Epidermal melanocyte (primary cell): ENCODE data around the gene PRLHR.
A peak's percentile ranks its signal among the peaks of the same experiment; 100 is the strongest.

Experiments
- DNase-seq: peaks from one replicate; pipeline ENCODE4 v3.0.0; 2011; ENCODE audit warnings: low spot score; ENCODE audit not compliant: insufficient read length

Gene PRLHR

DNA sequence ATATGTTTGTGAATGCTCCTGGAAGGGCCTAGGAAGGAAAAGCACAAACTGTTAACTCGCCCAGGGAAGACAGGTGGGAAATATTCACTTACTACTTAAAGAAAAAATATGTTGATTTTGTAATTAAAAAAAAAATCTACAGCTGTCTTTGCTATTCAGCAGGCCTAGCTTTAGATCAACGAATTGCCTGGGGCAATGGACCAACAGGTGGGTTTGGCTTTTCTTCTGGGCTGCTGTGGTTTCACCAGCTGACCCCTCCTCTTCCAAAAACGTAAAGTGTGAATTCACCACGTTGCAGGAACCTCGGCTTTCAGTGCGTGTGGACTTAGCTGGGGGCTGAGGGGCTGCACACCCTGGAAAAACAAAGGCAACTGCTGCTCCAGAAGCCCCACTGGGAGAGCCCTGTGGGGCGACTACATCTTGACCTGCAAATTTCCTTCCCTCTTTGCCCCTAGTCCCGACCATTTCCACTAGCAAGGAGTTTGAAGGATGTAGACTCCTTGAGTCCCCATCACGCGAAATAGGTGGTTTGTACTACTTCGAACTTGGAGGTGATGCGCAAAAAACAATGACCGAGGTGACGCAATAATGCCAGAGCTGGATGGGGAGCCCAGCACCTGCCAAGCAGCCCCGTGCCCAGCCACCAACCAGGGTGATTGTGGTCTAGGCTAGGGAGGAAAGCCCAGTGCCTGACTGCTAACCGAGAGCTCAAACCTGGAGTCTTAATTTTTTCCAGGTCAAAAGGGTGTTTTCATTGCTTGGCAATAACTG is 7.4 kb downstream of the PRLHR start:
- DNase-seq: no peak

DNA sequence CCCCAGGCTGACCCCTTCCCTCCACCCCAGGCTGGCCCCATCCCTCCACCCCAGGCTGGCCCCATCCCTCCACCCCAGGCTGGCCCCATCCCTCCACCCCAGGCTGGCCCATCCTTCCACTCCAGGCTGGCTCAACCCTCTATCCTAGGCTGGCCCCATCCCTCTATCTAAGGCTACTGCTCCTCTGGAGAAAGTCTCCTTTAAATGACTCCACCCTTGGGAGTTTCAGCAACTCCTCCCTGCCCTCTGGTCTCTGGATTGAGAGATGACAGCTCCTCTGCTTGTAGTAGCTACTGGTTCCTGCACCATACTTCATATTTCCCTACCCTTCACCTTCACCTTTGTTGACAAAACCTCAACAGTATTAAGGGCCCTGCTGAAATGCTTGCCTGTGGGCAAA is 8.5 kb downstream of the PRLHR start:
- DNase-seq: no peak

- DNase-seq: no peak
These were observed 9.7 kb downstream of the PRLHR start for GRCh38 chr10:118585794-118586193.

DNA sequence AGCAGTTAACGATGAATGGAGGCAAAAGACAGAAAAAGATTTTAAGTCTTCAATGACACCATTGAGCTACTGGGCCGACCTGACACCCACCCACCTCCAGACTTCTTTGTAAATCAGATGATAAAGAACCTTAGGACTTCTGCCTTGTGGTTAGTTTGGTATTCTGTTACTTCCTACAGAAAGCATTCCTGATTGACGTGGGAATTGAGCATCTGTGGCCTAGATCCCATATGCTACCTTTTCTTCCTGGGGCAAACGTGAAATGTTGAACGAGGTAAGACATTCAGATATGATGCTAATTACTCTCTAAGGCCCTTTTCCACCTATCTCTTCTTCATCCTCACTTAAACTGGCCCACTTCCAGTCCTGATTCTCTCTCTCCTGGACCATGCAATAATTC is 10.2 kb downstream of the PRLHR start:
- no peak for DNase-seq

GRCh38 chr10:118584181-118584954 is 11.1 kb downstream of the PRLHR start:
- no peak for DNase-seq

- no peak for DNase-seq
These were observed 11.8 kb downstream of the PRLHR start for GRCh38 chr10:118583611-118584010.

- no peak for DNase-seq
These were observed 12.9 kb downstream of the PRLHR start for GRCh38 chr10:118582511-118582910.

GRCh38 chr10:118581340-118581739 is 14.1 kb downstream of the PRLHR start:
- DNase-seq: no peak

DNA sequence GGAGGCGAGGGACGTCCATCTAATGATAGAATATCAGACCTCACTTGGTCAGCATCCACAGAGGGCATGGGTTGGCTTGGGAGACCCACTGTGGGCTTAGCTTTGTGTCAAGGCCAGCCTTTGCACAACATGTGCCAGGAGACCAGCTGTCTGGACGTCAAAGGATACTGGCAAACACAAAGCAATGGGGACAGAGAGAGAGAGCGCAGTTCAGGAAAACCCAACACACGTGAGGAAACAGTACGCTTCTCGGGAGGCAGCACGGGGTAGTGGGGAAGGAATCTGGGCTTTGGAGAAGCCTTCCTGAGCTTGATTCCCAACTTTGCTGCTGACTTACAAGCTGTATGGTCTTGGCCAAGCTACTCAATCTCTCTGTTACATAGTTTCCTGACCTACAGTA is 14.7 kb downstream of the PRLHR start:
- DNase-seq: no peak

DNA sequence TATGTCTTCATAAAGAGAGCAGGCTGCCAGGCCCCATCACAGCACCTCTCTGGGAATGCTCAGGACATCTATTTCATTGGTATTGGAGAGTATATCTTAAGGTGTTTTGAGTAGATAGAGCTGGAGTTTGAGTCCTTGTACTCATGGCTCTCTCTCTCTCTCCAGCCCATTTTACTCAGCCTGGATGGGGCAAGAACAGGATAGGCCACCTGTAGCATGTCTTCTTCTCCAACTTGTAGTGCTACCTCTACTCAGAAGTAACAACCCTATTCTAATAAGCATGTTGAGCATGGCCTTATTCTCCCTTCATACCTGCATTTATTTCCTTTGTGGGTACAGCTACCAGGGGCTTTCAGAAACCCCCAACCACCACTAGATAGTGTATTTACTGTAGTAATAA is 21.9 kb downstream of the PRLHR start:
- no peak for DNase-seq

- no peak for DNase-seq
These were observed 23.0 kb downstream of the PRLHR start for GRCh38 chr10:118572256-118573041.

DNA sequence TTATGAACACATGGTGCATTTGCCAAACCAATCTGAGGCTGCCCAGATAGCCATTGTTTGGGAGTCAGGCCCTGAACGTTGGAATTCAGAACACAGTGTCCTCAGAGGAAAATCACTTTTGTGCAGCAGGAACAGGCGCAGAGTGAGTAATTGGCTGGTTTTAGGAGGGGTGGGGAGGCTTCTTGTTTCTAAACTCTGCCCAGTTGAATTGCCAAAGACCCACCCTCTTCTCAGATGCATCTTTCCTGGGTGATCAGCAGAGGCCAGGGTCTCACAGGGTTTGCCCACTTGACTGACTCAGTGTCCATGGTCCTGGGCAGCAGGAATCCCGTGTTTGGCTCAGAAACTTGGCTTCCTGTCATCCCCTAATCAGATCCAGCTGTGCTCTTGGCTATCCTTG is 24.3 kb downstream of the PRLHR start:
- DNase-seq: no peak

GRCh38 chr10:118570591-118570990 is 24.9 kb downstream of the PRLHR start:
- no peak for DNase-seq

GRCh38 chr10:118569882-118570252 is 25.6 kb downstream of the PRLHR start:
- no peak for DNase-seq

DNA sequence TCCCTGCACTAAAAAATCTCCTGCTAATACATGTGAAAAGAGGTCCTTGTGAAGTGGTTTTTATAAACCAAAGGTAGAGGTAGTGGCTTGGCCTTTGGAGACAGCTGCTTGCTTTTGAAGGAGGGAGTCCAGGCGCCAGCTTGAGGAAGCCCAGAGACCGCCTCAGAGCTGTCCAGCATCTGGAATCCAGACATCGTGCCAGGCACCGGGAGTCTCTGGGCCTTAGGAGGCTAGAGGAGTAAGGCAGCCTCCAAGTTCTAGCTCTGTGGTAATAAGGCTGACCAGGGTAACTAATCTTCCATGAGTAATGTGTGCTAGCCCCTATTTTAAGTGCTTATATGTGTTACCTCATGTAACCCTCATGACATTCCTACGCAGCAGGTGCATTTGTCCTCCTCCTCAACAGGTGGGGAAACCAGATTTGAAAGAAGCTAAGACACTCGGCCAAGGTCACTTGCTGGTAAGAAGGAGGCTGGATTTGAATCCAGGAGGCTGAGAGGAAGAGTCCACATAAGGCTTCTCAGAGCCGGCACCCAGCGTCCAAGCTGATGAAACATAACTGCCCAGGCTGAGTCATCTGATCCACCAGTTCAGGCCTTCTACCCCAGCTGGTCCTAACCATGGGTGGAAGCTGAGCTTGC is 26.1 kb downstream of the PRLHR start:
- no peak for DNase-seq

GRCh38 chr10:118568327-118568848 is 27.1 kb downstream of the PRLHR start:
- peak; percentile 78 for DNase-seq

- DNase-seq: no peak
These were observed 27.7 kb downstream of the PRLHR start for GRCh38 chr10:118567701-118568248.

DNA sequence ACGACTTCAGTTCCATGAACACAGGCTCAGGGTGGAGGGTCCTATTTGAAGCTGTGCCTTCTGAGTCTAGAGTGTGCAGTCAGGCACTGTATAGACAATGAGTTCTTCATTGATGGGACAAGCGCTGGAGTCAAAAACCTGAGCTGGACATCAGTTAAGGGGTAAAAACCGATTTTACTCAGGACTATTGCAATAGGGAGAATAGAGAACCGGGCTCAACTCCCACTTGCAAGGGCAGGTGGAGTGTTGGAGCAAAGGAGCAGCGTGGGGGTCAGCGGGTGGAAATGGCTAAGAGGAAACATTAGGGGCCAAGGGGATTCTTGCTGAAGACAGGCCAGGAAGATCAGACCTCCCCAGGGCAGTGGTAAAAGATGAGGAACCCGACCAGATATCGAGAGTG is 28.5 kb downstream of the PRLHR start:
- no peak for DNase-seq

DNA sequence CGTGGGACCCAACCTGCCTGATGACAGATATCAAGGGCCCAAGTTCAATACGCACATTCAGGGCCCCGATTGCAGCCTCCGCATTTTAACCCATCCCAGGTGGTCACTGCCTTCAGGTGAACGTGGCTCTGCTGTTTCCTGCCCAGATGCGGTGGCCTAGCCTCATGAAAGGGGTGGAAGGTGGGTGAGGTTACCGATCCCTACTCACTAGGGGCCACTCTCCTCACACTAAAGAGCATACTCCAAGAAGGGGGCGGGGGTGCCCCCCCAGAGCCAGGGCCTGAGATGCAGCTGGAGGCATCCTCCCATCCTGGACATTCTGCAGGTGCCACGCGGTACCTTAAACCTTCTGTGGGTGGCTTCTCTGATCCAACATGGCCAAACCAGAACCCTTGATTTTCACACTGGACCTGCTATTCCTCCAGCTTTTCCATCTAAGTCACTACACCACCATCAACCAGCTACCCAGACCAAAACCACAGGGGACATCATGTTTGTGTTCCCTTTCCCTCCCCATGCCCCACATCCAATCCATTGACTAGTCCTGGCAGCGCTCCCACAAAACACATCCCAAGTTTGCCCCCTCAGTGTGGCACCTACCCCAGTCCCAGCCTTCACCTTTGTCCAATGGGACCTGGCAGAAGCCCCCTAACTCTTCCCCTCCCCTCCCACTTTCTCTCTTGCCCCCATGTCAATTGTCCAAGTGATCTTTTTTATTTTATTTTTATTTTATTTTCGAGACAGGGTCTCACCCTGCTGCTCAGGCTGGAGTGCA is 30.0 kb downstream of the PRLHR start:
- no peak for DNase-seq

DNA sequence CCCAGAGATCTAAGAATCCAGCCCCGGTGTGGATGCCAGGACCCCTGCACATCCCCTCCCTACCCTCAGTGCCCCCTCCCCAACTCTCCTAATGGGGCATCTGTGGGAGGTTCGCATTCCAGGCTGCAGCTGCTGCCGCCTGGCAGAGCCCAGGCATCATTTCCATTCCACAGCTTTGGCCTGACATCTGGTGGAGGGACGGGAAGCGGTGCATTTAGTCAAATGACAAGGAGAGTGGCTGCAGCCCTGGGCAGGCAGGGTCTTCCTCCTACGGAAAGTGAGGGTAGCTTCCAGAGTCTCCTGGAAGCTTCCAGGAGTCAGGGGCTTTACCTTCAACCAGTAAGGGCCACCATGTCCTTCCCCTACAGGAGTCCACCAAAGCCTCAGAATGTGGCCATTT is 30.8 kb downstream of the PRLHR start:
- peak; percentile 49 for DNase-seq
